ENCODE data around the gene MOV10.

Gene MOV10

DNA sequence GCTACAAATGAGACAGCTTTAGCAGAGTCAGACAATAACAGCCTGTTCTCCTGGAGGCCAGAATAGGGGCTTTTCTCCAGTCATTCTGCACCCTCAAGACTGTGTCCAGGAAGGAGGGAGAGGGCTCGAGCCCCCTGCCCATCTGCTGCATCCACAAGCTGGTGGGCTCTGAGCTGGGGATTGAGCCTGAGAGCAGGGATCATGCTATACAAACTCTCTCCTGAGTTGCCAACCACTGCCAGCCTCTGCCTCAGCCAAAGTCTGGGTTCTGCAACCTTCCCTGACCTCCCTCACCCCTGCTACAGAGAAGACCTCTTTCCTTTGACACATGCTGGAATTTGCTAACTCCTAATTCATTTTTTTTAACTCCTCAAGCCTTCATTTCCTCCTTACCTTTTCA, 55.5 kb downstream of the MOV10 start:
- no peak for DNase-seq (ENCODE audit: extremely low read depth in 1 of 2, low read depth in 1 of 2)

GRCh38 chr1:112731451-112731850, 57.0 kb downstream of the MOV10 start:
- DNase-seq (ENCODE audit: extremely low read depth in 1 of 2, low read depth in 1 of 2), result no peak

- DNase-seq (ENCODE audit: extremely low read depth in 1 of 2, low read depth in 1 of 2), result no peak
These were observed 61.3 kb downstream of the MOV10 start for GRCh38 chr1:112735752-112736151.

DNA sequence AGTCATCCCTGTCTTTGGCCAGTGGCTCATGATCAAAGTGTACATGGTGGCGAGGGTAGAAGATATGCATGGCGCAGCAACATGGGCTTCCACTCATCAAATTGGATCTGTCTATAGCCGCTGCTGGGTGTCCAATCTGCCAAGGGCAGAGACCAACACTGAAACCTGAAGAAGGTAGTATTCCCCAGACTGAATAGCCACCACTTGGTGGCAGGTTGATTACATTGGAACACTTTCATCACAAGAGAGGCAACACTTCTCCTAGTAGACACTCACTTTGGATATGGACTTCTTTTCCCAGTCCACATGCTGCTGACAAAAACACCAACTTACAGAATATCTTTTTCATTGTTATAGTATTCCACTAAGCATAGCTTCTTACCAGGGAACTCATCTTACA, 63.1 kb downstream of the MOV10 start:
- no peak for DNase-seq (ENCODE audit: extremely low read depth in 1 of 2, low read depth in 1 of 2)

DNA sequence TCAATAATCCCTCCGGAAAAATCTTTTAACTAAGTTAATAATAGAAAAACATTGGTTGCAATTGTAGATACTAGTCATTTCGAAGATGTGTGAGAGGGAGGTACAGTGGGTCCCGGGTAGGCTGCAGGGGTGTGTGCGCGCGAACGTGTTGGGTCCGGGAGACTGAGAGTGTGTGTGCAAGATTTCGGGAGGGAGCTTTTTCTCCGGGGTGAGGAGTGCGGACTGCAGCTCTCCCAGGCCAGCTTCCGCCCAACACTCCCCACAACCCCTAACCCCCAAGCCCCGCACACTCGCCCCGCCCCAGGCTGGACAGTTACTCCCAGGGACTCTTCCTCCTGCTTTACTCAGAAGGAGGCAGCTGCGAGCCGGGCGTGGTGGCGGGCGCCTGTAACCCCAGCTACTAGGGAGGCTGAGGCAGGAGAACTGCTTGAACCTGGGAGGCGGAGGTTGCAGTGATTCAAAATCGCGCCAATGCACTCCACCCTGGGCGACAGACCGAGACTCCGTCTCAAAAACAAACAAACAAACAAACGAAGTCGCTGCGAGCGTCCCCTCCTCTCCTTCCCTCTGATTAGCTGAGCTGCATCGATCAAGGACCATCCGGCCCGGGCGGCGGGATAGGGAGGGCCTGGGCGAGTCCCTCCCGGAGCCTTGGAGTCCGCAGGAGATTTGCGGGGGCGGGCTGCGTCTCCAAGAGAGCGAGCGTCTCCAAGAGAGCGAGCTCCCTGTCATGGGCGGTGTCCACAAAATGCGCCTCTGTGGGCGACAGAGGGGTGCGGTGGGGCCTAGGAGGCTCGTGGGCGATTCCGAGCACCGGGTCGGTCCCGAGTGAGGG, 68.9 kb downstream of the MOV10 start:
- DNase-seq (ENCODE audit: extremely low read depth in 1 of 2, low read depth in 1 of 2), result no peak

DNA sequence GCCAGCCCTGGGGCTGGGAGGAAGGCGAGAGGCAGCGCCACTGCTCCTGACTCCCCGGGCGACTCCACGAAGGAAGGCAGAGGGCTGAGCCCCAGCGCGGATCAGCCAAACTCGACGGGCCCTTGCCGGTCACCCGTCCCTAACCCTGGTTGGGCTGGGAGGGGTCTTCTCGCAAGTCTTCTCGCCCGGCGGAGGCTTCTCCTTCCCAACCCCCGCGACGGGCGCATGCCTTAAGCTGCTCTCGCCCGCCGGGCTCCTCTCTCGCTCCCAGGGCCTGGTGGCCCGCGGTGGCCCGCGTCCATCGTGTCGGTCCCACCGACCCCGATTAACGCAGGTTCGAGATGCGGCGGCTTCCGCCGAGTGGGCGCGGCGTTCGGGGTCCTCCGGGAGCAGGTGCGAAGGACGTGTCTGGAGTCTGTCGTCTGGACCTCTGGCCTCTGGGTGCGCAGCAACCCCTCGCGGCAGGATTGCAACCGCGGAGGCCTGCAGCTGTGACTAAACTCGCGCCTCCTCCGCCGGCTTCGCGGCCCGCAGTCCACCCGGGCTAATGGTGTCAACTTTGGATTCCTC, 69.6 kb downstream of the MOV10 start:
- no peak for DNase-seq (ENCODE audit: extremely low read depth in 1 of 2, low read depth in 1 of 2)

- DNase-seq (ENCODE audit: extremely low read depth in 1 of 2, low read depth in 1 of 2), result no peak
These were observed 73.9 kb downstream of the MOV10 start for GRCh38 chr1:112748396-112748795.
